WTC11 (cell line): Measurements from ENCODE around the gene GOLGA8G.
"Not testable (repeated sequence)": the region's sequence is repeated elsewhere in the genome, so short reads cannot be mapped to it uniquely, and the experiment has no call there.

Experiments
- CREM ChIP-seq: sonication (generic); formaldehyde crosslinking; IDR thresholded peaks from 2 replicates; pipeline ENCODE4 v1.8.1; 2022; ENCODE audit warnings: mild to moderate bottlenecking, missing genetic modification reagents, moderate library complexity
- CTCF ChIP-seq: fragments of 200-600 bp; IDR thresholded peaks from 2 replicates; pipeline ENCODE4 v1.8.0; 2022; ENCODE audit warnings: antibody characterized with exemption
- ETV6 ChIP-seq: sonication (generic); formaldehyde crosslinking; IDR thresholded peaks from 2 replicates; pipeline ENCODE4 v1.8.1; 2022; ENCODE audit warnings: mild to moderate bottlenecking, missing genetic modification reagents
- FOXJ3 ChIP-seq: sonication (generic); formaldehyde crosslinking; IDR thresholded peaks from 2 replicates; pipeline ENCODE4 v1.9.0; 2021; ENCODE audit warnings: missing genetic modification reagents, mild to moderate bottlenecking, borderline replicate concordance
- GRHL2 ChIP-seq: fragments of 250-450 bp; sonication (Bioruptor Pico); IDR thresholded peaks from 2 replicates; pipeline ENCODE4 v1.8.0; 2022; ENCODE audit warnings: mild to moderate bottlenecking, moderate library complexity; ENCODE audit not compliant: insufficient replicate concordance, severe bottlenecking
- MAX ChIP-seq: sonication (generic); formaldehyde crosslinking; IDR thresholded peaks from 2 replicates; pipeline ENCODE4 v1.8.0; 2022; ENCODE audit warnings: mild to moderate bottlenecking, missing genetic modification reagents
- NFYB ChIP-seq: sonication (generic); formaldehyde crosslinking; conservative IDR thresholded peaks from 2 replicates; pipeline ENCODE4 v1.8.0; 2022; ENCODE audit warnings: low read depth, missing genetic modification reagents
- NR2C2 ChIP-seq: sonication (generic); formaldehyde crosslinking; IDR thresholded peaks from 2 replicates; pipeline ENCODE4 v1.8.0; 2022; ENCODE audit warnings: mild to moderate bottlenecking, missing genetic modification reagents
- SMAD3 ChIP-seq: sonication (generic); formaldehyde crosslinking; IDR thresholded peaks from 2 replicates; pipeline ENCODE4 v1.8.0; 2022; ENCODE audit warnings: missing genetic modification reagents, mild to moderate bottlenecking, borderline replicate concordance
- USF1 ChIP-seq: sonication (generic); formaldehyde crosslinking; IDR thresholded peaks from 2 replicates; pipeline ENCODE4 v1.8.0; 2022; ENCODE audit warnings: mild to moderate bottlenecking, missing genetic modification reagents
- ZNF281 ChIP-seq: sonication (generic); formaldehyde crosslinking; IDR thresholded peaks from 2 replicates; pipeline ENCODE4 v1.8.0; 2023; ENCODE audit warnings: mild to moderate bottlenecking, missing genetic modification reagents

GRCh38 chr15:28514128-28514527 lies 18.6 kb downstream of the GOLGA8G start:
- not testable (repeated sequence) for TF ChIP-seq CTCF; FOXJ3 (CRISPR knock-in tag); CREM (CRISPR knock-in tag); SMAD3 (CRISPR knock-in tag); NFYB (CRISPR knock-in tag); ZNF281 (CRISPR knock-in tag); NR2C2; USF1 (CRISPR knock-in tag); GRHL2 (CRISPR knock-in tag); MAX; ETV6 (CRISPR knock-in tag)
